Measurements from ENCODE around the gene OPCML. TPM values are rescaled to one million over a fixed set of nuclear protein-coding genes. Genes with fewer than 3 reads are reported as not detected.

OPCML gene
- total RNA-seq, 1 donor from 2014 or later = 2.7 TPM

- DNase-seq (ENCODE audit: low spot score) = no peak
- no peak for TF ChIP-seq CTCF (IDR thresholded peaks at IDR 0.05)
- Mint-ChIP-seq H3K4me1 (ENCODE audit: low read depth) (no peaks in the 10 kb centered on the region), H3K27ac (ENCODE audit: unreplicated experiment) (no peak overlapping the region), H3K36me3 (ENCODE audit: low read depth) (no peaks in the 10 kb centered on the region), H3K9me3 (ENCODE audit: low read depth) (peaks cover 18% of the 10 kb centered on the region), H3K4me3 (ENCODE audit: unreplicated experiment) (no peak overlapping the region), H3K27me3 (ENCODE audit: low read depth) (peaks cover 3% of the 10 kb centered on the region)
Observed at GRCh38 chr11:133338588-133338987, 193.7 kb downstream of the OPCML start.

- Mint-ChIP-seq H3K27me3 (ENCODE audit: low read depth) (peaks cover 3% of the 10 kb centered on the region), H3K4me1 (ENCODE audit: low read depth) (no peaks in the 10 kb centered on the region), H3K27ac (ENCODE audit: unreplicated experiment) (no peak overlapping the region), H3K9me3 (ENCODE audit: low read depth) (peaks cover 22% of the 10 kb centered on the region), H3K4me3 (ENCODE audit: unreplicated experiment) (no peak overlapping the region), H3K36me3 (ENCODE audit: low read depth) (no peaks in the 10 kb centered on the region)
- TF ChIP-seq CTCF (IDR thresholded peaks at IDR 0.05) = no peak
- DNase-seq (ENCODE audit: low spot score) = no peak
Observed at GRCh38 chr11:133337951-133338418, 194.3 kb downstream of the OPCML start.

GRCh38 chr11:133337193-133337592, 195.1 kb downstream of the OPCML start:
- Mint-ChIP-seq H3K36me3 (ENCODE audit: low read depth) (no peaks in the 10 kb centered on the region), H3K4me3 (ENCODE audit: unreplicated experiment) (no peak overlapping the region), H3K4me1 (ENCODE audit: low read depth) (no peaks in the 10 kb centered on the region), H3K9me3 (ENCODE audit: low read depth) (peaks cover 26% of the 10 kb centered on the region), H3K27ac (ENCODE audit: unreplicated experiment) (no peak overlapping the region), H3K27me3 (ENCODE audit: low read depth) (peaks cover 3% of the 10 kb centered on the region)
- no peak for DNase-seq (ENCODE audit: low spot score)
- TF ChIP-seq CTCF (IDR thresholded peaks at IDR 0.05) = no peak

GRCh38 chr11:133331031-133331430, 201.3 kb downstream of the OPCML start:
- no peaks in the 10 kb centered on the region for H3K27me3 Mint-ChIP-seq (ENCODE audit: low read depth)
- H3K4me3 Mint-ChIP-seq (ENCODE audit: unreplicated experiment) = no peak overlapping the region
- H3K36me3 Mint-ChIP-seq (ENCODE audit: low read depth) = no peaks in the 10 kb centered on the region
- DNase-seq (ENCODE audit: low spot score) = no peak
- H3K4me1 Mint-ChIP-seq (ENCODE audit: low read depth) = no peaks in the 10 kb centered on the region
- H3K9me3 Mint-ChIP-seq (ENCODE audit: low read depth) = peaks cover 17% of the 10 kb centered on the region
- TF ChIP-seq CTCF (IDR thresholded peaks at IDR 0.05) = no peak
- no peak overlapping the region for H3K27ac Mint-ChIP-seq (ENCODE audit: unreplicated experiment)

- H3K36me3 Mint-ChIP-seq (ENCODE audit: low read depth) = no peaks in the 10 kb centered on the region
- H3K4me1 Mint-ChIP-seq (ENCODE audit: low read depth) = no peaks in the 10 kb centered on the region
- DNase-seq (ENCODE audit: low spot score) = no peak
- H3K4me3 Mint-ChIP-seq (ENCODE audit: unreplicated experiment) = no peak overlapping the region
- H3K27ac Mint-ChIP-seq (ENCODE audit: unreplicated experiment) = no peak overlapping the region
- no peak for TF ChIP-seq CTCF (IDR thresholded peaks at IDR 0.05)
- no peaks in the 10 kb centered on the region for H3K27me3 Mint-ChIP-seq (ENCODE audit: low read depth)
- H3K9me3 Mint-ChIP-seq (ENCODE audit: low read depth) = peaks cover 2% of the 10 kb centered on the region
Observed at GRCh38 chr11:133326849-133327248, 205.5 kb downstream of the OPCML start.
